ENCODE measurements around the gene SUMO1. TPM values are rescaled to one million over a fixed set of nuclear protein-coding genes. Genes with fewer than 3 reads are reported as not detected.
"Not testable (repeated sequence)": the region's sequence is repeated elsewhere in the genome, so short reads cannot be mapped to it uniquely, and the experiment has no call there.

SUMO1 gene
- total RNA-seq, 1 donor, result 158 TPM

- no peak for TF ChIP-seq CTCF (IDR thresholded peaks at IDR 0.05; ENCODE audit: insufficient read depth, low read length)
- DNase-seq (ENCODE audit: low read depth), result no peak
- no peak overlapping the region for H3K4me3 ChIP-seq (ENCODE audit: low read depth, low read length)
These were observed 31.2 kb upstream of the SUMO1 start for GRCh38 chr2:202269585-202269984.

GRCh38 chr2:202267495-202267894 lies 29.1 kb upstream of the SUMO1 start:
- peak overlapping the region; percentile 99 for H3K4me3 ChIP-seq (ENCODE audit: low read depth, low read length)
- no peak for TF ChIP-seq CTCF (IDR thresholded peaks at IDR 0.05; ENCODE audit: insufficient read depth, low read length)
- no peak for DNase-seq (ENCODE audit: low read depth)

- H3K4me3 ChIP-seq (ENCODE audit: low read depth, low read length), result peak within 1 kb of the TSS; percentile 99
- DNase-seq (ENCODE audit: low read depth), result peak; percentile 95
- no peak for TF ChIP-seq CTCF (IDR thresholded peaks at IDR 0.05; ENCODE audit: insufficient read depth, low read length)
These were observed 27.3 kb upstream of the SUMO1 start, which contains the start of gene NOP58 for GRCh38 chr2:202265467-202266277. Gene NOP58, plus strand, starts transcription at chr2:202265763. Its CDS starts 179 bp downstream, at chr2:202265942.

GRCh38 chr2:202261531-202261930 lies 23.1 kb upstream of the SUMO1 start:
- no peak for TF ChIP-seq CTCF (IDR thresholded peaks at IDR 0.05; ENCODE audit: insufficient read depth, low read length)
- peak; percentile 59 for DNase-seq (ENCODE audit: low read depth)

GRCh38 chr2:202251494-202251893 lies 13.1 kb upstream of the SUMO1 start:
- no peak for TF ChIP-seq CTCF (IDR thresholded peaks at IDR 0.05; ENCODE audit: insufficient read depth, low read length)
- H3K4me3 ChIP-seq (ENCODE audit: low read depth, low read length), result no peak overlapping the region
- DNase-seq (ENCODE audit: low read depth), result peak; percentile 15

More at GRCh38 chr2:202261531-202261930, 23.1 kb upstream of the SUMO1 start:
- H3K4me3 ChIP-seq (ENCODE audit: low read depth, low read length), result no peak overlapping the region

GRCh38 chr2:202249521-202250253 lies 11.3 kb upstream of the SUMO1 start:
- no peak for TF ChIP-seq CTCF (IDR thresholded peaks at IDR 0.05; ENCODE audit: insufficient read depth, low read length)
- H3K4me3 ChIP-seq (ENCODE audit: low read depth, low read length), result no peak overlapping the region
- no peak for DNase-seq (ENCODE audit: low read depth)

- not testable (repeated sequence) for H3K4me3 ChIP-seq (ENCODE audit: low read depth, low read length); DNase-seq (ENCODE audit: low read depth)
These were observed 9.3 kb upstream of the SUMO1 start for GRCh38 chr2:202247710-202248109.

Data from fibroblast of the aortic adventitia (primary cell).